ENCODE data around the gene SDC3.

SDC3 gene

GRCh38 chr1:30905916-30906620 lies 2.5 kb downstream of the SDC3 start:
- no peak for DNase-seq (ENCODE audit: low read depth in 2 of 2, low spot score in 1 of 2)

GRCh38 chr1:30905403-30905802 lies 3.2 kb downstream of the SDC3 start:
- no peak for DNase-seq (ENCODE audit: low read depth in 2 of 2, low spot score in 1 of 2)

GRCh38 chr1:30904962-30905335 lies 3.6 kb downstream of the SDC3 start:
- no peak for DNase-seq (ENCODE audit: low read depth in 2 of 2, low spot score in 1 of 2)

- DNase-seq (ENCODE audit: low read depth in 2 of 2, low spot score in 1 of 2) = no peak
Measured at GRCh38 chr1:30904191-30904961, 4.2 kb downstream of the SDC3 start.

GRCh38 chr1:30903343-30904034 lies 5.1 kb downstream of the SDC3 start:
- no peak for DNase-seq (ENCODE audit: low read depth in 2 of 2, low spot score in 1 of 2)

- DNase-seq (ENCODE audit: low read depth in 2 of 2, low spot score in 1 of 2) = no peak
Measured at GRCh38 chr1:30902593-30903290, 5.8 kb downstream of the SDC3 start.

GRCh38 chr1:30901798-30902581 lies 6.6 kb downstream of the SDC3 start:
- DNase-seq (ENCODE audit: low read depth in 2 of 2, low spot score in 1 of 2) = no peak

- DNase-seq (ENCODE audit: low read depth in 2 of 2, low spot score in 1 of 2) = no peak
Measured at GRCh38 chr1:30900931-30901560, 7.5 kb downstream of the SDC3 start.

GRCh38 chr1:30900486-30900885 lies 8.1 kb downstream of the SDC3 start:
- no peak for DNase-seq (ENCODE audit: low read depth in 2 of 2, low spot score in 1 of 2)

GRCh38 chr1:30899577-30900389 lies 8.8 kb downstream of the SDC3 start:
- no peak for DNase-seq (ENCODE audit: low read depth in 2 of 2, low spot score in 1 of 2)

- no peak for DNase-seq (ENCODE audit: low read depth in 2 of 2, low spot score in 1 of 2)
Measured at GRCh38 chr1:30898031-30898815, 10.3 kb downstream of the SDC3 start.

GRCh38 chr1:30896905-30897304 lies 11.7 kb downstream of the SDC3 start:
- DNase-seq (ENCODE audit: low read depth in 2 of 2, low spot score in 1 of 2) = no peak

GRCh38 chr1:30895944-30896660 lies 12.5 kb downstream of the SDC3 start:
- DNase-seq (ENCODE audit: low read depth in 2 of 2, low spot score in 1 of 2) = no peak

GRCh38 chr1:30895382-30895943 lies 13.1 kb downstream of the SDC3 start:
- no peak for DNase-seq (ENCODE audit: low read depth in 2 of 2, low spot score in 1 of 2)

- DNase-seq (ENCODE audit: low read depth in 2 of 2, low spot score in 1 of 2) = no peak
Measured at GRCh38 chr1:30894508-30894973, 14.0 kb downstream of the SDC3 start.

- DNase-seq (ENCODE audit: low read depth in 2 of 2, low spot score in 1 of 2) = no peak
Measured at GRCh38 chr1:30893776-30894507, 14.6 kb downstream of the SDC3 start.

- DNase-seq (ENCODE audit: low read depth in 2 of 2, low spot score in 1 of 2) = no peak
Measured at GRCh38 chr1:30892671-30893073, 15.9 kb downstream of the SDC3 start.

All from stimulated activated CD8-positive, alpha-beta memory T cell treated with anti-CD3 and anti-CD28 coated beads, Interleukin-4, amount 100 ng/mL, for 1 hour (primary cell).